ENCODE measurements around the gene PSMB3.

The PSMB3 gene

DNA sequence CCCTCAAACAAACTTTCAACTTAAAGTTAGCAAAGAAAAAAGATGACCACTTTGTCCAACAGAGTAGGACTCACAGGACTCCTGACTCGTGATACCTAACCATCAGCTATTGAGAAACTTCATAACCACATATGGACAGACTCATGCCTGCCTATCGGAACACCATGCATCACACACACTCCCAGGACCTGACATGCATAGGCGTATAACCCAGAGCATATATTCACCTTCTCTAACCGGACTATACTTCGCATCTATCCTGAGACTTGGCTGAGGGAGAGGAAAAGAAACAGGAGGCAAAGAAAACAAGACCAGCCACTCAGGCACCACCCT, 44.6 kb downstream of the PSMB3 start:
- no peak for DNase-seq (ENCODE audit: low read depth)

DNA sequence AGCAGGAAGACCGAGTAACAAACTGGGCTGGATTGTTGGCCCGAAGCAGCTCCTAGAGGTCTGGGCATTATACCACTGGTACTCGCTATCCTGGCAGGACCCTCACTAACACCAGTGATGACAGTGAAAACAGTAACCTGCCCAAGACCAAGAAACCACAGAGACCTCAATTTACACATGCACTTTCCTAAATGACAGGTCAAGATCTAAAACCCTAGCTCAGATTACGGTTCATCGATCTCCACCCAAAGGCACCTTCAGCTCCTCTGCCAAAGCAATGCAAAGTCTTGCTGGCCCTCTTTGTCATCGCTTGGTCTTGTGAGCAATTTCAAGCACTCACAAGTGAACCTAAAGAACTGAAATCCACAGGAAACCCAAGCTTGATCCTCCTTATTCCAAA, 45.3 kb downstream of the PSMB3 start:
- no peak for DNase-seq (ENCODE audit: low read depth)

DNA sequence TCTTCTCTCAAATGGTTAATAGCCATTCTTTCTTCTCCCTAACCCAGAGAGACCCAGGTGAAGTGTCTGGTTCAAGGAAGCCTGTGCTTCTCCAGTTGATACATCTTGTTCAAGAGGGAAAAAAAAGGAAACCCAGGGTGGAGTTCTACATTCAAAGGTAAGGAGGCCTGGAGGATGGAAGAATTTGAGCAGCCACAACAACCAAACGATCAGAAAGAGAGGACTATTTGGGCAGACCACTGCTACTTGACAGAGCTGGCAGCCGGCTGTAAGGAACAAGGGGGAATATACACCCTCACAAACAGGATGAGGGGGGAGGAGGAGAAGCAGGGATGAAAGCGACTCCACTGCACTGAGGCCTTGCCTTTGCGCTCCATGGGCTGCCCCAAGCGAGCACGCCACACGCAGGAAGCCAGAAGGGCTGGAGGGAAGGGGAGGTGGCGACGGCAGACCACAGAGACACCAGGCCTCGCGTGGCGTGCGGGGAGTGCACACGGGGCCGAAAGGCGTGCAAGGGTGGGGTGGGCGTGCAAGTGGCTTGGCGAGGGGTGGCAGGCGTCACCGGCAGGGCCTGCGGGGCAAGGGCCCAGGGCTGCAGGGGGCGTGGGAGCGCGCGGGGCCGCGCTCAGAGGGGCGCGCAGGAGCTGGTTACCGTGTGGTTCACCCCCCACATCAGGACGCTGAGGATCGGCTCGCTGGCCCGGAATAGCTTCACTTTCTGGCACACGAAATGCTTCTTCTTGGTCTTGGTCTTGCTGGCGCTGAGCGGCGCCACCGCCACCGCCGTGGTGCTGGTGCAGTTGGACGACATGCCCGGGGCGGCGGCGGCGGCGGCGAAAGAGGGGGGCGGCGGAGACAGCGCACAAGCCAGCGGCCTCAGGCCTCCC, 46.3 kb downstream of the PSMB3 start:
- DNase-seq (ENCODE audit: low read depth): no peak

DNA sequence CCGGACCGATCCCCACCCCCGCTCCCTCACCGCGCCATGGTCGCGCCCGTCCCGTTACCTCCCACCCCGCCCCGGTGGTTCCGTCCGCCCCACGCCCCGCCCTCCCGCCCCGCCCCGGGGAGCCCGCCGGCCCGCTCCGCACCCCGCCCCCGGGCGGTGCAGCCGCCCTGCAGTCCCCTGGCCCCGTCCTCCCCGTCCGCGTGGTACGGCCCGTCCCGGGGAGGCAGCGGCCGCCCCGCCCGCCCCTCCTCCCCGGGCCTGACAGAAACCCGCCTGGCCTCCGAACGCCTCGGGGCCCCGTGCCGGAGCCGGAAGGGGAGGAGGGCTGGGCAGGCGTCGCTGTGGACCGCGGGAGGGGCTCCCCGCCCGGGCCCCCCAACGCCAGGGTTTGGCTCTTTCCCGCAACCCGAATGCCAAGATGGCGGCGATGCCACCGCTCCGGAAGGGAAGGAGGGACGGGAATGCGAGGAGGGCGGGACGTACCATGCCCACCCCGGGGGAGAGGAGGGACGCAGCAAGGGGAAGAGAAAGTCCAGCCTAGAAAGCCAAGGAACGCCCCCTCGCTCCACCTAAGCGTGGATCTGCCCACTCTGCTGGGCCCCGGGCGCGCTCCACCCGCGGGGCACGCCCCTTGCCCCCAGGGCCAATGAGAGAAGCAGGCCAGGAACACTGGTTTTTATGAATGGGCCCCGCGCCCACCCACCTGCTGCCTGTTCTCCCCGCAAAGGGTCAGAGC, 47.1 kb downstream of the PSMB3 start, which contains the start of gene PIP4K2B:
Gene PIP4K2B, minus strand, starts transcription at position 56 of the 736 bp plus-strand sequence. CDS start 132 bp downstream, outside the sequence.
- DNase-seq (ENCODE audit: low read depth): peak; percentile 92

GRCh38 chr17:38800237-38800760, 47.8 kb downstream of the PSMB3 start:
- no peak for DNase-seq (ENCODE audit: low read depth)

DNA sequence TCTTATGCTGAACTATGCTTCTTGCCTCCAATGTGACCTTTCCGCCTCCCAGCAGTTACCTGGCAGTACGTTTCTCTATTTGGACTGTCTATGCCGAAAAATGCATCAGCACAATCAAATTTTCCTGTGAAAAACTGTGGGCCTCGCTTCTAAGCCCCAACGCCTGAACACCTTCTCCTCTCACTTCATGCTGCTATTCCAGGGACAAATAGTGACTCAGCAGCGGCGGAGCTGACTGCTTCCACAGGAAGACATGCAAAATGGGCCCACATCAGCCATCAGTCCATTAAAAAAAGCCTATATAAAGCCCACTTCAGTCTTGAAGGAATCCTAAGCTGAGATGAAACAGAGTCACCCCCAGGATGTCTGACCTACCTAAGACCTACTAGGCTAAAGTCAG, 57.3 kb downstream of the PSMB3 start:
- no peak for DNase-seq (ENCODE audit: low read depth)
